ENCODE data around the gene APOL4.
"Not testable (repeated sequence)": the region's sequence is repeated elsewhere in the genome, so short reads cannot be mapped to it uniquely, and the experiment has no call there.

The APOL4 gene, protein sequence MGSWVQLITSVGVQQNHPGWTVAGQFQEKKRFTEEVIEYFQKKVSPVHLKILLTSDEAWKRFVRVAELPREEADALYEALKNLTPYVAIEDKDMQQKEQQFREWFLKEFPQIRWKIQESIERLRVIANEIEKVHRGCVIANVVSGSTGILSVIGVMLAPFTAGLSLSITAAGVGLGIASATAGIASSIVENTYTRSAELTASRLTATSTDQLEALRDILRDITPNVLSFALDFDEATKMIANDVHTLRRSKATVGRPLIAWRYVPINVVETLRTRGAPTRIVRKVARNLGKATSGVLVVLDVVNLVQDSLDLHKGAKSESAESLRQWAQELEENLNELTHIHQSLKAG

DNA sequence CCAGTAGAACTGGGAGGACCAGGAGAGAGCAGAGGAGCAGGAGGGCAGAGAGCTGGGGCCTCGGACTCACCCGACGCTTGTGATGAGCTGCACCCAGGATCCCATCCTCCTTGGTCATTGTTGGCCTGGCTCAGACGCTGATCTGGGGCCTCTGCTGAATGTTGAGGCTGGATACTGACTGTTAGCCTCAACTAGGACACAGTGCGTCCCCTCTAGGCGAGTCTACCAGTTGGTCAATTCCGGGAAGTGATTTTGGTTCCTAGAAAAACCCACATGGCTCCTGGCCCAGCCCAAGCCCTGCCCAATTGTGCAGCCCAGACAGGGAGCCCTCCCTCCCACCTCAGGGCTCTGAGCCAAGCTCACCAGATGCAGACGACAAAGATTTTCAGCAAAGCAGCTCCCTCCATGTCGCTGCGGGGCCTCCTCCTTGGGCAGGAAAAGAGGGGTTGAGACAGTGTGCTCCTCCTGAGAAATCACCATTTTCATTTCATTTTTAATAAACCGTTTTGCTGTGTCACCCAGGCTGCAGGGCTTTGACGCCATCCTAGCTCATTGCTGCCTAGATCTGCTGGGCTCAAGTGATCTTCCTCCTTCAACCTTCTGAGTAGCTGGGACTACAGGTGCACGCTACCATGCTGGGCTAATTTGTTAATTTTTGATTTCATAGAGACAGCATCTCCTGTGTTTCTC, at the start of gene APOL4:
Gene APOL4, minus strand, starts transcription at position 180 of the 690 bp plus-strand sequence. Its CDS starts 75 bp downstream, at position 105.
- DNase-seq = no peak

DNA sequence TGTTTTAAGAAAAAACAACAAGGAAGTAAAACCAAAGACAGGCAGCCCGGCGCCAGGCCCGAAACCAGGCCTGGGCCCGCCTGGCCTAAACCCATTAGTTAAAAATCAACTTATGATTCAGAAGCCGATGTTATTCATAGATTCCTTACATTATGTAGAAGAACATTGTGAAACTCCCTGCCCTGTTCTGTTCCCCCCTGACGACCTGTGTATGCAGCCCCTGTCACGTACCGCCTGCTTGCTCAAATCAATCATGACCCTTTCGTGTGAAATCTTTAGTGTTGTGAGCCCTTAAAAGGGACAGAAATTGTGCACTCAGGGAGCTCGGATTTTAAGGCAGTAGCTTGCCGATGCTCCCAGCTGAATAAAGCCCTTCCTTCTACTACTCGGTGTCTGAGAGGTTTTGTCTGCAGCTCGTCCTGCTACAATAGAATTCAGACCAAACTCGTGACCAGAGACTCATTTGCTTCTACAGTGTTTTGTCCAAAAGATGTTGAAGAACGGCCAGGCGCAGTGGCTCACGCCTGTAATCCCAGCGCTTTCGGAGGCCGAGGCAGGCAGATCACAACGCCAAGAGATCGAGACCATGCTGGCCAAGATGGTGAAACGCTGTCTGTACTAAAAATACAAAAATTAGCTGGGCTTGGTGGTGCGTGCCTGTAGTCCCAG, 48.8 kb upstream of the APOL4 start:
- not testable (repeated sequence) for DNase-seq

DNA sequence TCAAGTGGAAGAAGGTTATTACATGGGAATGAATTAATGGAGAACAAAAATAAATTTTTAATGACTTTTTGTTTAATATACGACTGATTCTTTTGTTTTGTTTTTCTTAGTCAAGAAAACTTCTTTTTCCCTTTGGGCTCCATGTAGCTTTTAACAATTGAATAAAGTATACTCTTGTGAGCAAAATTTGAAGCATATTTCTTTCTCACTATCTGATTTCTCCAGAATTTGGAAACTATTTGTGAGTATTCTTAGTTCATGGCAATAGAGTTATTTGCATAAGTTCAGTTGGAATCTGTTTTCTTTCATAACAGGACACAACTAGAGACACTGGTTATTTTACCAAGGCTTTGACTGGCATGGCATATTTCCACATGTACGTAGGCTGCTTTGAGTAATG, 47.6 kb upstream of the APOL4 start:
- no peak for DNase-seq

DNA sequence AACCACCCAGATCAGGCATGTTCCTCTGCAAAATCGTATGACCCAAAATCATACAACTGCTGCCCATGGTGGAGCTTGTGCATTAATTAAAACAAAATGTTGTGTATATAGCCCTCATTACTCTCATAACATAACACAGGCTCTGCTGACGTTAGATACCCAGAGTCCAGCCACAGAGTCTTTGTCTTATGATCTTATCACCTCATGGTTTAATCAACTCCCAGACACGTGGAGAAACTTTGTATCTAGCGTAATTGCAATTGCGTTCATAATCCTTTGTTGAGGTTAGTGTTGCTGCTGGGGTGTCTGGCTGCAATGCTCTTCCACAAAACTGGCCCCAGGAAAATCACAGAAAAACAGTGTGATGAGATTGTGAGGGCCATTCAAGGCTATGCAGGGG, 46.3 kb upstream of the APOL4 start:
- no peak for DNase-seq

DNA sequence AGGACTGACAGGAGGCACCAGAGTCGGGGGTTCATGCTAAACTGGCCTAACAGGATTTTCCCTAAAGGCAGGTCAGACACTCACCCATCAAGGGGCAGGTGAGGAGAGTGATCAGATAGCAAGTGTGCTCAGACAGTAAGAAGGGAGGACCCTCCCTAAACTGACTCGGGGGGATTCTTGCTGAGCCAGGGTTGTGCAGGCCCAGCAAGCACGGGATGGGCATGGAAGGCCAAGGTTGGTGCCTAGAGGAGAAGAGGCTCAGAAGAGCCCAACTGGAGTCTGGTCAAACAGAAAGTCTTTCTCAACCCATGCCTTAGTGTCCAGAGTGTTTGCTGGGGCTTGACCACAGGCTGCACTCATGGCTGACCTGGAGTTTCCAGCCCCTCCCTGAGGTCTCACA, 45.1 kb upstream of the APOL4 start:
- no peak for DNase-seq

DNA sequence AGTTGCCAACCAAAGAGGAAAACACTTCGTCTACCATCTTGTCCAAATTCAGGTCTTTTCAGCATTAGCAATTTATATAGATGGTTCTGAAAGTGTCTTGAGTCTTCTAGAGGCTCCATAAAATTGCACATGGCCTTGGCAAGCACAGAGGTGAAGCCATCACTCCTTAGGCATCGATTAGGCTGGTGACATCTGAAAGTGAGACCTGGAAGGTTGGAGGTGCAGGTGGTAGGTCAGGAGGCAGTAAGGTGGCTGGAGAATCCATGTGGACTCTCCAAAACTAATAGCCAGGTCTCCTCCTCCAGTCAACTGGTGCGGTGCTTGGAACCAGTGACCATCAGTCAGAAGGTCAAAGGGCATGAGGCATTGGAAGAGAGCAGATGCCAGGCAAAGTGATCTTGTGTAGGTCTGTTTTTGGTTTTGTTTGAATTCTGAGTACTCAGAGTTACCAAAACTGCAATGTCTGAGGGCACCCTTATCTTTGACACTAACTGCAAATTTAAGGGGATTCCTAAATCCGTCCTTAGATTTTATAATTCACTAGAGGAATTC, 44.3 kb upstream of the APOL4 start:
- no peak for DNase-seq

DNA sequence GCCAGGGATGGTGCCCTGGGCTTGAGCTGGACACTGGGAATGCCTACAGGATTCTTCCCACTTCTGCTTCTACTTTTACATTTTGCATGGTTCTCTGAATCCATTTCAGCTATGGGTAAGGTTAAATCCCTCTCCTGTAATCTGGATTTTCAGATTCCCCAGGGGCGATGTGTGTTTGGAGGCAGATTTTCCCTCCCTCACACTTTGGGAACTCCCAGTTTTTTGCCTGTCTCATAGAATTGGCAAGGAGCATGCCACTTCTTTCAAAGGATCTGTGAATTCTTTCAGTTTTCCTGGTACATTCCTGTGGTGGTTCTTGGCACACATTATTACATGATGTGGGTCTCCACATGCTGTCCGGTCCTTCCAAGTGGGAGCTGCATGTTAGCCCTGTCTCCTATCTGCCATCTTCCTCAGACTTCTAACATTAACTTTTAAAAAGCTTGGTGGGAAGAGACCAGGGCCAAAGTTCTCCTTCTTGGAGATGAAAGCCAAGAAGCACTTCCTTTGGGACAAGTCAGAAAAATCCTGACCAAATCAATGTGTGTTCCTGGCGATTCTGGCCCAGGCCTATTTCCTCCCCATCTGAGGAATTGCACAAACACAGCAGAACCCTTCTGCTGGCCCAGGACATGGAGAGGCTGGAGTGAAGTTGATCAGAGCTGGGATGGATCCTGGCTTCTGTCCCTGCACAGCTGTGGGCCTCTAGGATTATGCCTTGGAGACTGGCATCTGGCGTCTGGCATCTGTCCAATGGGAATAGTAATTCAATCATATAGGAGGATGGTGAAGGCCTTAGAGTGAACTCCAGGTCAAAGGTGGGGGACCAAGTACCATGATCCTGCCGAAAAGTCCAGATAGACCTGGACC, 43.1 kb upstream of the APOL4 start:
- DNase-seq = no peak

DNA sequence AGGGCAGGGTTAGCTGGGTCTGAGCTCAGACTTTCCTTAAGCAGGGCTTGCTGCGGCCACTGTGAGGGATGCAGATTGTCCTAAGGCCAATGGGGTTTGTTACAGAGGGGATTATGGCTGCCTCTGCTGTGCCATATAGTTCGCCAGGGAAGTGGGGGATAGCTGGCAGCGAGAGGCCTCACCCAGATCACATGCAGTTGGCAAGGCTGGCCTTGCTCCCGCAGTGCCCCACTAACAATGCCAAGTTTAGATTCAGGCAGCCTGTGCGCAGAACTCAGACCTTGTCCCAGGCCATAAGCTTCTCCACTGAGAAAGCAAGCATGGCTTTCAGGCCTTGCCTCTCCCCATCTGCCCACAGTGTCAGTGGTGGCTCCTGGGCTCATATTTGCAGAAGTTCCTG, 42.4 kb upstream of the APOL4 start:
- DNase-seq = no peak

DNA sequence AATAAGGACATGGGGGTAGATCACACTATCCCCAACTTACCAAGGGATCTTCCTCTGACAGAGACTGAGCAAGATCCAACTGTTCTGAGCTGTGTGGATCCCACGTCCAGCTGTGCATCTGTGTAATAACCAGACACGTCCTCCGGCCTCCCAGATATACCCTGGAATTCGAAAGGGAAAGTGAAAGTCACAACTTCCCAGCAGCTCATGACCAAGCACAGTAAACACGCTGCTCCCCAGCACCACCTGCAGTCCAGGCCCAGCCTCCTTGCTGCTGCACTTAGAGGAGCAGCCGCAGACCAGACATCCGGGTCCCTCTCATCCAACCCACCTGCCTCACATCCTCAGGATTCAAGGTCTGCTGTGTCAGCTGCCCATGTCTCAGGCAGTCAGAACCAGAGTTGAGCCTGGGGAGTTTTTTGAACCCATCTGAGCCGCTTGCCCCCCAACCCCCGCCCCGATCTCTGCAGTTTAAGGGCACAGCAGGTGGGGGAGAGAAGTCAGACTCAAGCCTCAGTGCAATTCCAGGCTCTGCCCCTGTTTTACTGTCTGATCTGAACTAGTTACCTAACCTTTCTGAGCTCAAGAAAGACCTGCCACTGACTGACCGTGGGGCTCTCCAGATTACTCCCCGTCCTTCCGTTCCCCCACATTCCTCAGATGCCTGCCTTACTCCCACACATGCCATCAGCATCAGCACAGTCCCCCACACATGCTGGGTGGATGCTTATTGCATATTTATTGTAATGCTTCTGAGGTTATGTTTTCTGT, 38.0 kb upstream of the APOL4 start, which contains the start of gene APOL2:
Gene APOL2, minus strand, starts transcription at position 127 of the 771 bp plus-strand sequence. CDS start 6,365 bp downstream, outside the sequence.
- DNase-seq = peak; percentile 79

DNA sequence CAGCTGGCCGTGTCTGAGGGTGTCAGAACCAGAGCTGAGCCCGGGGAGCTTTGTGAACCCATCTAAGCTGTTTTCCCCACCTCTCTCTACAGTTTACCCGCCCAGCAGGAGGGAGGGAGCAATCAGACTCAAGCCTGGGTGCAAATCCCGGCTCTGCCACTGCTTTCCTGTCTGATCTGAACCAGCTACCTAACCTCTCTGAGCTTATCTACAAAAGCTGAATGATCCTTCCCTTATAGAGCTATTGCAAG, 37.5 kb upstream of the APOL4 start:
- no peak for DNase-seq

DNA sequence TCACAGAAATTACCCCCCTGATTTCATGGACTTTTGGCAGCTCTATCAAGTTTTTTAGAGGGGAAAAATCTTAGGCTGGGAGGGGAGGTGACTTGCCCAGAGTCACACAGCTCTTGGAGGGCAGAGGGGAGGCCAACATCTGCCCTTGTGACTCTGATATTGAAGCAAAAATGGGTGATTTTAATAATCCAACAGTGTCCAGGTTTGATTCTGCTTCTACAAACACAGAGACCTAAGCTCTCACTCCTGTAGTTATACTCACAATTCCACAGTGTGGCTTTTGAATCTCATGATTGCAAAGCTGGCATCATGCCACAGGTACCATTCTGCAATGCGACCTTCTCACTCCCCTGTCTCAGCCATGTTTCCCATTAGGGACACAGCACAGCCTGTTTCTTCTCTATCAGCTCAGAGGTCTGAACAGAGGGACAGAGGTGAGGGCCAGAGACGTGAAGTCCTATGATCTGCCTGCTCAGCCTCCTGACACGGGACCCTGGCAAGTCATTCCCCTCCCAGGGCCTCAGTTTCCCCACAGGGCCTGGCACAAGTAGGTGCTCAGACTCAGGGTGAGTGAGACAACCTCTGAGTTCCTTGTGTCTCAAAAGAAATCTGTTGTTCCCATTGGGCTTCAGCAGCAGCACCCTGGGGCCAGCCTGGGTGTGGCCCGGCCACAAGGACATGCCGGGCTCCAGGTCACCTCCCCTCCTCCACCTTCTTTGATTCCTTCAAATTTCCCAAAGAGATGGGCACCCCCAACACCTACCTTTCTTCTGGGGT, 37.0 kb upstream of the APOL4 start:
- DNase-seq = no peak

DNA sequence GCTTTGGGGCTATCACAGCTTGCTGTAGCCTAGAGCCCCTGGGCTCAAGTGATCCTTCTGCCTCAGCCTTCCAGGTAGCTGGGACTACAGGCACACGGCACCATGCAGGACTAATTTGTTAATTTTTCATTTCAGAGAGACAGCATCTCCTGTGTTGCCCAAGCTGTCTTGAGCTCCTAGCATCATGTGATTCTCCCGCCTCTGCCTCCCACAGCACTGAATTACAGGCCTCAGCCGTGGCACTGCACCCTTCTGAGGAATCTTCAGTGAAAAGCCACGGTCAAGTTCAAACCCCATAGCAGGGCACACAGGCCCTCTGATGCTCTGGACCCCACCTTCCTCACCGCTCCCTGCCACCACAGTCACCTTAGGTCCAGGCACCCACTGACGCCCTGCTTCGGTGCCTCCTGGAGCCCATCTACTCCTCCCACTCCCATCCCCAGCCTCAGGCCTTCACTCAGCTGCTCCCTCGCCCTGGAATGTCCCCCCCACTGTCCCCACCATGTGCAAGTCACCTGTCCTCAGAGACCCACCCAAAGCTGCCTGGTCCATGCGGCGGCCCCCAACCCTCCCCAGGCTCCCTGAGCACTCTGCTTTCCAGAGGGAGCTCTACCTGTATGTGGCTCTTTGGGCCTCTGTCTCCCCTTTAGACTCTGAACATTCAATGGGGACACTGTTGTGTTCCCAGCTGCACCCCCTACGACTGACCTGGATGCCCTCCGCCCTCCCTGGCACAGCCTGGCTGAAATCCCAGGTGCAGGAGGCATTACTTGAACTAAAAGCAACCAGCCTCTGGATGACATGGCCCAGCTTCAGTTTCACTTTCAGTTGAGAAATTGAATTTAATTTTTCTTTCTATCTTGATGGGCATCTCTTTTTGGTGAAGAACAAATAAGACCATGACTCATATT, 36.1 kb upstream of the APOL4 start:
- DNase-seq = no peak

DNA sequence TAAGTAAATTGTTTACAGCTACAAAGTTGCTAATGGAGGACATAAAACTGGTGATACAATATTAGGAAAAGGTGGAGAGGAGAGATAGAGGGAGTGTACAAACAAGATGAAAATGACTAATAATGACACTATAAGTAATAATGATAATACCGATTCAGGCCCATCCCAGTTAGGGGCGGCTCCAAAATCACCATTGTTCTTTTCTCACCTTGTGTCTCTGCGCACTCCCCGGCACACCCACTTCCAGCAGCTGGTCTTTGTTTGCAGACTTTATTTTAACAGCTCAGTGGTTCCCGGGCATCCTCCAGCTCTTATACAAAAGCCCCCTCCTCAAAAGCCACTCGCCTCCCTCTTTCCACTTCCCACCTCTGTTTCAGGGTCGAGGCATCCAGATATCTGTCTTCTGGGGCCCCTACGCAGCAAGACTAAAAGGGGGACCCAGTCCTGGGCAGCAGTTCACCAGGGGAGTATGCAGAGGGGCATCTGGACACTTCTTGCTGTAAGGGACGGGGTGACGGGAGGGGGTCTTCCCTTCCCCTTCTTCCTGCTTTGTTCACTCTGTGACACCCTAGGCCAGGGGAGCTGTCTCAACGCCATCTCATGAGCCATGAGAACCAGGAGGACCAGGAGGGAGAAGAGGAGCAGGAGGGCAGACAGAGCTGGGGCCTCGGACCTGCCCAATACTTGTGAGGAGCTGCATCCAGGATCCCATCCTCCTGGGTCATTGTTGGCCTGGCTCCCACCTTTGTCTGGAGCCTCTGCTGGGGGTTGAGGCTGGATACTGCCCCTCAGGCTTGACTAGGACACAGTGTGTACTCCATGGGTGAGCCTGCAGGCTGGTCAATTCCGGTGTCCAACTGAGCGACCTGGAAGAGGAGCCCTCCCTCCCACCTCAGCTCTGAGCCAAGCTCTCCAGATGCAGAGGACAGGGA, 35.0 kb upstream of the APOL4 start:
- no peak for DNase-seq

DNA sequence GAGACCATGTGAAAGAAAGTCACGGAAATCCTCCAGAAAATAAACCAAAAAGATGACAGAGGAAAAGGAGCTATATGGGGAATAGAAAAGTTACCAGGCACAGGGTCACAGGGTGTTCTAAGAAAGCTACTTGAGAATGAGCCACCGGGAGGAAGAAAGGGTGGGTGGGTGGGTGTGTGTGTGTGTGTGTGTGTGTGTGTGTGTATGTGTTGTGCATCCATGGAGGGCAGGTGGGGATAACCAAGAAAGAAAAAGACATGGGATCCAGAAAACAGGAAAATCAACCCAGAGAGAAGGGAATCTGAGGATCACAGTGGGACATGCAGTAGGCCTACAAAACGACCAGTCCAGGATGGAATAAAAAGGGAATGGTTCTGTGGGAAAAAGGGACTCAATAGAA, 34.0 kb upstream of the APOL4 start:
- DNase-seq = no peak

DNA sequence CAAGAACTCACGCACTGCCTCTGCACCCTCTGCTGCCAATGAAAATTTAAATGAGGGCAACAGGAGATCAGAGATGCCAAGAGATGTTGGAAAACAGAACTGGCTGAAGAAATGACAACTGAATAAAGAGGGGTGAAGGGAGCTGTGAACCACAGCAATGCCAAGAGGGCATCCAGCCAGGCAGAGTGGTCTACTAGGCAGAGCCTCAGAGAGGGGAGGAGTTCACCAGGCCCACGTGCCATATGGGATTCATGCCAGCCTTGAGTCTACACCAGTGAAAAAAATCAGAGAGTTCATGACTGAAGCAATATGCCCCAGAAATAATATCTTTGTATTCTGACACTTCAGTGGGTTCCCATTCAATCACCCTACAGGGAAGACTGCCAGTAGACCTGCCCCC, 33.3 kb upstream of the APOL4 start:
- DNase-seq = no peak

DNA sequence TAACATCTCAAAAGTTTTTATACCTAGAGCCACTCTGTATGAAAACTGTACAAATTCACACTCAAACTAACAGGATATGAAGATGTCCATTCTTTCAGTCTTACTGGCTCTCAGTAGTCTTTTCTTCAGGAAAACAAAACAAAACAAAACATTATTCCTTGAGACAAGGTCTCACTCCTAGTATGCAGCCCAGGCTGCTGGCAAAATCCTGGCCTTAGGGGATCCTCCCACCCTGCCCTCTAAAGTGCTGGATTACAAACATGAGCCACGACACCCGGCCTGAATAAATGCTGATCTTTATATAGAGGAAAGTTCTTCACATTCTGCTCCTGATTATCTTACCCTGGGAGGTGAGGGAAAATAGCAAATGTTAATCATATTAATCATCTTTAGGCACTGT, 32.6 kb upstream of the APOL4 start:
- no peak for DNase-seq

DNA sequence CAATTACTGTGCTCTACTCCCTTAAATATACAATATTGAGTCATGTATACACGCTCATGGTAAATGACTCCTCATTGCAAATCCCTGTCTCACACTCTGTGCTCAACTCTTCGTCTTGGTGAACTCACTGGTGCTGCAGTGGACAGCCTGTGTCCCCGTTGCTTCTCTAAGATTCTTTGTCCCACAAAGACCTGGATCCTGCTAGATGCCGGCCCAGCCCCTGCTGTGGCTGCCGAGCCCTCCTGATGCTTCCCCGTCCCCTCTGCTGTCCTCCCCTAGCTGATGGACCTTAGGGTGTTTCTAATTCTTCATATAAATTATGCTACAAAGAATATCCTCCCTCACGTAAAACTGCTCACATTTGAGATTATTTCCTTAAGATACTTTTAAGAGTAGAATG, 32.2 kb upstream of the APOL4 start:
- no peak for DNase-seq

DNA sequence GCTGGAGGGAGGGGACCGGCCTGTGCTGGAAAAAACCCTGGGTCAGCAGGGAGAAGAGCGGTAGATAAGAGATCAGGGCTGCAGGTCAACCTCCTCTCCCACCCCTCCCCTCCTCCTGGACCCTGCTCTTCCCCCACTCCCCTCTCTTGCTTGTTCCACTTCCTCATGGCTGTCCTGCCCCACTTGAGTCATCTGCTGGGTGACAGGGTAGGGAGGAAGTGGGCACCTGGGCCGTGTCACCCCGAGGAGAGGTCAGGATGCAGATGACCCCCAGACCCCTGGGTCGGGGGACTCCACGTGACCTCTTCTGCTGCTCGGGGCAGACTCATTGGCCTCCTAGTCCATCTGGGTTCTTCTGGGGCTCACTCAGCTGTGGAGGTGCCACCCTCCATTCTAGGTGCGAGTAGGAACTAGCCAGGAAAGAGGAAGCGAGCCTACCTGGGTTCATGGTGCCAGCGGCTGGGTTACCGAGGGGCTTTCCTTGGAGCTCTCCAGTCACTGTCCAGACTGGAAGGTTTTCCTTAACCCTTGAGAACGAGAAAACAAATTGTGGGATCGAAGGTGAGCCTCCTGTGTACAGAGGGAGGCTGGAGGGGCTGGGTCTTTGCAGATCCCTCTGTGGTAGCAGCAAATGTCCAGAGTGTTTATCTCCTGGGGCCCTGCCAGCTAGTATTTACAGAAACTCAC, 31.2 kb upstream of the APOL4 start:
- no peak for DNase-seq
